ENCODE results near the gene IER2. TPM values are rescaled to one million over a fixed set of nuclear protein-coding genes. Genes with fewer than 3 reads are reported as not detected.

Gene IER2
- total and polyA plus RNA-seq, 9 of the 15 experiments (the other 6 are each of a cell fraction or from before 2014, with no cell fraction given), result 4.5 to 205 (median 23.7) TPM

DNA sequence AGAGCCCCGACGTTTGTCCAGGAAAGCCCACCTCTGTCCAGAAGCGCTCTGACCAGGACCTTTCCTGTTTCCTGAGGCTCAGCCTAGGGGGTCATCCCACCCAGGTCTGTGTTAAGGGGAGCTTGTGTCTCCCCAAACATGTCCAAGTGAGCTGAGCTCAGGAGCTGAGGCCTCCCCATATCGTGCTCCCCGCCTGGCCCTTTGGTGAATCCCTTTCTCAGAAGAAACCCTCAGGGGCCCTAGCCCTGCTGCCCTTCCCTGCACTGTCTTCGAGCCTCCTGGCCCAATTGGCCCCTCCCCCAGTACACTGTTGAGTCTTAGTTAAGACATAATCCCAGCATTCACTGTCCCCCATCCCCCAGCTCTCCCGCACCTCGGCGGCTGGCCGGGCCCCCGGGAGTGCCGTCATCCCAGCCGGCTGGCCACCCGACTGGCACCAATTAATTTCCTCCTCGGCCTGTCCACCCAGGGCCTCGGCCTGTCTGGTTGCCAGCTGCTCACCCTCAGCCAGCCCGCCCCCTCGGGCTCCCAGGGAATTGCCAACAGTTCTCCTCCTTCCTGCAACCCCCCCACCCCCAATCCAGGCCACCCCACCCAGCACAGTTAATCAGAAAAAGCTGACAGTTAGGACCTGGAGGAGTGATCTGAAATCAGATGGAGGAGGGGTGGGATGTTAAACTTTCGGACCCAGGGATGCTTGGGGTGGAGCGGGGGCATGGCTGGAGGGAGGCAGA, 13.6 kb downstream of the IER2 start (continued):
- peak; percentile 39; the same call in 1 of the 2 replicates for TF ChIP-seq GATAD2A (IDR thresholded peaks at IDR 0.05)
- peak; percentile 28 to 31; a peak in 1 of 4 replicates for TF ChIP-seq KDM1A (IDR thresholded peaks at IDR 0.05)
- TF ChIP-seq TAF1 (IDR thresholded peaks at IDR 0.05; ENCODE audit: control insufficient read depth, extremely low read depth, insufficient read depth, low read length, severe bottlenecking), result peak; percentile 44
- TF ChIP-seq YY1 (IDR thresholded peaks at IDR 0.05; ENCODE audit: borderline replicate concordance in 1 of 3, control insufficient read depth in 1 of 3, extremely low read depth in 1 of 3, insufficient read depth in 3 of 3, insufficient read length in 1 of 3, insufficient replicate concordance in 2 of 3, low read depth in 1 of 3, low read length in 2 of 3), result peak in 1 of 3 experiments; percentile 23
- peak; percentile 72 for TF ChIP-seq SMAD4 (CRISPR knock-in tag; conservative IDR thresholded peaks at IDR 0.05)
- peak; percentile 15 for TF ChIP-seq HDAC3 (IDR thresholded peaks at IDR 0.05; ENCODE audit: borderline replicate concordance, partially characterized antibody)
- peak; percentile 50; the same call in 1 of the 2 replicates for TF ChIP-seq KAT7 (CRISPR knock-in tag; IDR thresholded peaks at IDR 0.05; ENCODE audit: borderline replicate concordance)
- no peak for TF ChIP-seq FIP1L1 (IDR thresholded peaks at IDR 0.05; ENCODE audit: low read depth, low read length, poor library complexity, severe bottlenecking)
- TF ChIP-seq NCOR1 (IDR thresholded peaks at IDR 0.05), result peak; percentile 60
- no peak for TF ChIP-seq TRIM28 (IDR thresholded peaks at IDR 0.05)
- TF ChIP-seq, protein P1, sequence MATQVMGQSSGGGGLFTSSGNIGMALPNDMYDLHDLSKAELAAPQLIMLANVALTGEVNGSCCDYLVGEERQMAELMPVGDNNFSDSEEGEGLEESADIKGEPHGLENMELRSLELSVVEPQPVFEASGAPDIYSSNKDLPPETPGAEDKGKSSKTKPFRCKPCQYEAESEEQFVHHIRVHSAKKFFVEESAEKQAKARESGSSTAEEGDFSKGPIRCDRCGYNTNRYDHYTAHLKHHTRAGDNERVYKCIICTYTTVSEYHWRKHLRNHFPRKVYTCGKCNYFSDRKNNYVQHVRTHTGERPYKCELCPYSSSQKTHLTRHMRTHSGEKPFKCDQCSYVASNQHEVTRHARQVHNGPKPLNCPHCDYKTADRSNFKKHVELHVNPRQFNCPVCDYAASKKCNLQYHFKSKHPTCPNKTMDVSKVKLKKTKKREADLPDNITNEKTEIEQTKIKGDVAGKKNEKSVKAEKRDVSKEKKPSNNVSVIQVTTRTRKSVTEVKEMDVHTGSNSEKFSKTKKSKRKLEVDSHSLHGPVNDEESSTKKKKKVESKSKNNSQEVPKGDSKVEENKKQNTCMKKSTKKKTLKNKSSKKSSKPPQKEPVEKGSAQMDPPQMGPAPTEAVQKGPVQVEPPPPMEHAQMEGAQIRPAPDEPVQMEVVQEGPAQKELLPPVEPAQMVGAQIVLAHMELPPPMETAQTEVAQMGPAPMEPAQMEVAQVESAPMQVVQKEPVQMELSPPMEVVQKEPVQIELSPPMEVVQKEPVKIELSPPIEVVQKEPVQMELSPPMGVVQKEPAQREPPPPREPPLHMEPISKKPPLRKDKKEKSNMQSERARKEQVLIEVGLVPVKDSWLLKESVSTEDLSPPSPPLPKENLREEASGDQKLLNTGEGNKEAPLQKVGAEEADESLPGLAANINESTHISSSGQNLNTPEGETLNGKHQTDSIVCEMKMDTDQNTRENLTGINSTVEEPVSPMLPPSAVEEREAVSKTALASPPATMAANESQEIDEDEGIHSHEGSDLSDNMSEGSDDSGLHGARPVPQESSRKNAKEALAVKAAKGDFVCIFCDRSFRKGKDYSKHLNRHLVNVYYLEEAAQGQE (IDR thresholded peaks at IDR 0.05; ENCODE audit: borderline replicate concordance), result 0 out of 2 replicates have a peak, but pooled peaks have one; percentile 7
- TF ChIP-seq, protein P1 (CRISPR knock-in tag; IDR thresholded peaks at IDR 0.05; ENCODE audit: low read depth), result no peak
- TF ChIP-seq ZMIZ1 (IDR thresholded peaks at IDR 0.05; ENCODE audit: low read depth in 2 of 2, low read length in 2 of 2), result no peak
- no peak for TF ChIP-seq KDM4B (IDR thresholded peaks at IDR 0.05; ENCODE audit: borderline replicate concordance in 2 of 2, low read depth in 1 of 2)
- peak; percentile 92; the same call in 1 of the 2 replicates for TF ChIP-seq NFRKB (IDR thresholded peaks at IDR 0.05; ENCODE audit: low read depth)
